HAP-1 (cell line): ENCODE data around the gene PLEKHM1.
"Not testable (repeated sequence)": the region's sequence is repeated elsewhere in the genome, so short reads cannot be mapped to it uniquely, and the experiment has no call there.

Experiments
- DNase-seq, 2 experiments: peaks; one replicate each; pipeline ENCODE4 v3.0.0-alpha.2; 2016 to 2020; ENCODE audit warnings: low spot score in 2 of 2
- H3K27me3 ChIP-seq: fragments of 250-450 bp; sonication (Bioruptor Pico); 2 replicates; pipeline ENCODE4 v1.5.1; 2020; ENCODE audit warnings: low read depth, mild to moderate bottlenecking, moderate library complexity
- H3K36me3 ChIP-seq: fragments of 250-450 bp; sonication (Bioruptor Pico); replicated peaks from 2 replicates; pipeline ENCODE4 v1.5.1; 2020; ENCODE audit warnings: mild to moderate bottlenecking
- H3K4me1 ChIP-seq: fragments of 250-450 bp; sonication (Bioruptor Pico); 2 replicates; pipeline ENCODE4 v1.5.1; 2020; ENCODE audit warnings: mild to moderate bottlenecking
- H3K4me3 ChIP-seq: fragments of 250-450 bp; sonication (Bioruptor Pico); 2 replicates; pipeline ENCODE4 v1.5.1; 2020; ENCODE audit warnings: mild to moderate bottlenecking, moderate library complexity
- H3K9me3 ChIP-seq: fragments of 250-450 bp; sonication (Bioruptor Pico); 2 replicates; pipeline ENCODE4 v1.5.1; 2020; ENCODE audit warnings: mild to moderate bottlenecking, moderate library complexity
- in situ Hi-C: fragments of 300-500 bp; cut with MboI; formaldehyde crosslinking; loops from 3 replicates; pipeline ENCODE4 v1.14.3; 2020; ENCODE audit warnings: low sequenced_read_pairs, inconsistent platforms, mixed read lengths

PLEKHM1 gene

DNA sequence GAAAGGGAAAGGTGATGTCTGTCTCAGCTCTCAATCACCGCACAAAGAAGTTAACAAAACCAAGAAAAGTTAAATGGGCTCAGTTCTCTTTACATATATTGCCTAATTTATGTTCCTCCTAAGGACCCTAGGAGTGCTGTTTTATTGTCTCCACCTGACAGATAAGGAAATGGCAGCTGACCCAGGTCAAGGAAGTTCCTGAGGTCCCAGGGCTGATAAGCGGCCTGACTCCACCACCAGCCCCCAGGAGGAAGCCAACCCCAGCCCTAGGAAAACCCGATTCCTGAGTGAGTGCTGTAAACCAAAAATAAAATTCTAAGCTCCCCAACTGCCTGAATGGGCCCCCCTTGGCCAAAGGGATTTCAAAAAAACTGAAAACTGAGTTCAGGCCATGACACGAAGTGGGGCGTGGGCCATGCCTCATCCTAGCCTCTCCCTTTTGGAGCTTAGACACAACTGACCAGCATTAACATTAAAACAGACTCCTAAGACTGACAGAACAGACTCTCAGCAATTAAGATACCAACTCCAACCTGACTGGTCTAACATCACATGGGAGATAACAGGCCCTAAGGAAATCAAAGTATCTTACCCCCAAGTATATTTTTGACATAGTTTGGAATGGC is 6.8 kb downstream of the PLEKHM1 start:
- H3K9me3 ChIP-seq, H3K36me3 ChIP-seq, in situ Hi-C loops, DNase-seq, H3K27me3 ChIP-seq, H3K4me3 ChIP-seq, H3K4me1 ChIP-seq: not testable (repeated sequence)

DNA sequence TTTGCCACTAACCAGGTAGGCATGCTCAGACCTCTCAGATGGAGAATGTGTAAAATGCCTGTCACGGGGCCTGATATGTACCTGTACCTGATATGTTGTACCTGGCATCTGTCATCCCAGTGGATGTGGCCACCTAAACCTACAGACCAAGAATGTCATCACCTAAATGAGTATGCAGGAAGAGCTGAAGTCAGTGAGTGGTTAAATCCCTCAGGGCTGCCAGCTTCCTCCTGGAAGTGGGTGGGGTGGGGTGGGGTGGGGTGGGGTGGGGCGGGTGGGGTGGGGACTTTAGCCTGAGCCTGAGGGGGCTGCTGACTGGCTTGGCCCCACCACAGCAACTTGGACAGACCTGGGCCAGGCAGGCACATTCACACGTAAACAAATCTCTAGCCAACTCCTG is 7.3 kb downstream of the PLEKHM1 start:
- in situ Hi-C loops: not testable (repeated sequence)

DNA sequence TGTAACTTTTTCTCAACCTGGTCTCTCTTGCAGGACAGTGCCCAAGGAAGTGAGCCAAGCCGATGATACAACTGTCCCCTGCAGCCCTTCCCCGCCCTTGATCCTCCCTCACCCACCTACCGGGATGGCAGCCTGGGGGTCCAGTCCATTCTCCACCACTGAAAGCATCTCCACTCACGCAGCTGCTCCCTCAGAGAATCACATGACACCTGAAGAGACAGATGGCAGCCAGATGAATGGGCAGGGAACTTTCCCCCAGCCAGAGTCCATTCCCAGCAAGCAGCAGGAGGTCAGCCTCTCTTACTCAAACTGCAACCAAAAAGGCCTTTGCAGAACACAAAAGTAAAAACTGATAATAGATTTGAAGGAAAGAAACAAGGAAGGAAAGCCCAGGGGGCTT is 8.2 kb downstream of the PLEKHM1 start:
- in situ Hi-C loops, H3K9me3 ChIP-seq, H3K4me3 ChIP-seq, H3K36me3 ChIP-seq, DNase-seq, H3K27me3 ChIP-seq, H3K4me1 ChIP-seq: not testable (repeated sequence)

More for the DNA sequence above, 7.3 kb downstream of the PLEKHM1 start:
- not testable (repeated sequence) for H3K27me3 ChIP-seq, H3K4me1 ChIP-seq, H3K9me3 ChIP-seq, DNase-seq, H3K36me3 ChIP-seq, H3K4me3 ChIP-seq

DNA sequence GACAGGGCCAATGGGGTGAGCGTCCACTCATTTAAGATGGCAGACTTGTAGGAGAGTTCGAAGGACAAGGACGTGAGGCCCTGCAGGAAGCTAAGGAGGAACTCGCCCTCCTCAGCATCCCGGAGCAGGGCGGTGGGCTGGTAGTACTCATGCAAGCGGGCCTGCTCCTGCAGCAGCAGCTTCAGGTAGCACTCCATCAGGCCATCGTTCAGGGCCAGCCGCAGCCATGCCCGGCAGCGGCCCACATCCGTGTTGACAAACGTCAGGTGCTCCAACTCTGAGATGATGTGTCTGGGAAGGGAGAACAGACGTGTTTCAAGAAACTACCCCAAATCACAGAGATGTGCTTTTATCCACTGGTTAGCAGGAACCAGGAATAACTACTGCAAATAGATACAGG is 15.1 kb downstream of the PLEKHM1 start:
- H3K9me3 ChIP-seq, H3K4me1 ChIP-seq, H3K27me3 ChIP-seq, DNase-seq, in situ Hi-C loops, H3K36me3 ChIP-seq, H3K4me3 ChIP-seq: not testable (repeated sequence)

DNA sequence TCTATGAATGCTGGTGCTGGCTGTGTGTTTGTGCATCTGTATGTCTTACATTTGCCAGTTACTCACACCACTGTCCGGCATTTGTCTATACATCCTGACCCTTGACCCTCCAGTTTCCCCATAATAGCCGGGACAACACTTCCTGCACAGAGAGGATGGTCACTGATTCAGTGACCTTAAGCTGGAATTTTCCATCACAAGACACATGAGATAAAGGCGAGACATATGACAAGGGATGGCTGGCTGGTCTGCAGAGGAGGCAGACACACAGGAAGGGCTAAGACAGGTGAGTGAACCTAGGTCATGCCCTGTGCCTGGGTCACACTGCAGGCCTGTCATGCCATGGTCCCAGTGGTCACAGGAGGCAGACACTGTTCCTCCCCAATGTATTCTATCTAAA is 18.3 kb downstream of the PLEKHM1 start:
- DNase-seq, H3K36me3 ChIP-seq, in situ Hi-C loops, H3K4me1 ChIP-seq, H3K27me3 ChIP-seq, H3K4me3 ChIP-seq, H3K9me3 ChIP-seq: not testable (repeated sequence)

DNA sequence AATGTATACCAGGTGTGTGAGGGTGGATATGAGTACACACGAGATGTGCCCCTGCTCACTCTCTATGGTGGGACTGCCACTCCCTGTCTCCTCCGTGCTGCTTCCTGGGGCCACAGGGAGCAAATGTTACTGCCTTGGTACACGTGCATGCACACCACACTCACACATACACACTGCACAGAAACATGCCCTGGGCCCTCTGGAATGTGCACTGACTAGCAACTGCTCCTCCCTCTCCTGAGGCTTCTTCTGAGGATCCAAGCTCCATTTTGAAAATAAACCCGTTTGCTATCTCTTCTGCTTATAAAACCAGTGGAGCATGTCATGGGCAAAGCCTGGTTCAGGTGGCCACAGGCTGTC is 21.3 kb downstream of the PLEKHM1 start:
- DNase-seq, H3K4me3 ChIP-seq, H3K36me3 ChIP-seq, H3K9me3 ChIP-seq, H3K27me3 ChIP-seq, in situ Hi-C loops, H3K4me1 ChIP-seq: not testable (repeated sequence)

DNA sequence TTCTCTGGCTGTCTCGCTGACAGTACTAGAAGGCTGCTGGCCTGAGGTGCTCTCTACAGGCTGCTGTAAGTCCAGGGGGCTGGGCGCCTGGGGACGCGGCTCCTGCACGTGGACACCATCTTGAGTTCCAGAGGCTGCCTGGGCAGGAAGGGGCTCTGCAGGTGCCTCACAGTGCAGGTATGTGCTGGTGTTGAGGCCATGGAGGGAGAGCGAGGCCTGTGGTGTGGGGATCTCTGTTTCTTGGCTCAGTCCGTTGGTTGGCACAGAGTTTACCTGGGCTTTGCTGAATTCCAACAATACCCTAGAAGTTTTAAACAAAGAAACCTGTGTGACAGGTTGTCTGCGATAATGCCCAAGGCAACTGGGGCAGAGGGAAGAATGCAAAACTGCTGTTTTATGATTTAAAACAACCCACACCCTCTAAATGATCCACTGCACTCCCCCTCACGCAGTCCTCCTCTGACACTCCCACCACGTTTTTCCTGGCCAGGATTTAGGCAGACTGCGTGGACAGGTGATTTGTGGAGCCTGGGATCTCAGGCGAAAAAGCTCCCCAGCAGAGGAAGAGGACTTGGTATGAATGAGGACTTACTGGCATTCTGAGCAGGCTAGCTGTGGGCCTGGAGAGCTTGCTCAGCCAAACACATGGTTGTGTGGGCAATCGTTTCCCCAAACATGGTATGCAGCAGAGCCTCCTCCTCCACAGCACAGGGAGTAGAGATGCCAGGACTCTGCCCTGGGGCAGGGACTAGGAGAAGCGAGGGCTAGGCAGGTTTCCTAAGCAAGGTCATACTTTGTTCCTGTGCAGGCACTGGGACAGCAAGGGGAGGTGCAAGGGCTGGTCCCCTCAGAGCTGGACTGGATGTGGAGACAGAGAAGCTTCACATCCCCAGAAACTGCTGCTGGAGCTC is 22.0 kb downstream of the PLEKHM1 start:
- H3K9me3 ChIP-seq, H3K4me3 ChIP-seq, H3K4me1 ChIP-seq, H3K27me3 ChIP-seq, H3K36me3 ChIP-seq, in situ Hi-C loops, DNase-seq: not testable (repeated sequence)

DNA sequence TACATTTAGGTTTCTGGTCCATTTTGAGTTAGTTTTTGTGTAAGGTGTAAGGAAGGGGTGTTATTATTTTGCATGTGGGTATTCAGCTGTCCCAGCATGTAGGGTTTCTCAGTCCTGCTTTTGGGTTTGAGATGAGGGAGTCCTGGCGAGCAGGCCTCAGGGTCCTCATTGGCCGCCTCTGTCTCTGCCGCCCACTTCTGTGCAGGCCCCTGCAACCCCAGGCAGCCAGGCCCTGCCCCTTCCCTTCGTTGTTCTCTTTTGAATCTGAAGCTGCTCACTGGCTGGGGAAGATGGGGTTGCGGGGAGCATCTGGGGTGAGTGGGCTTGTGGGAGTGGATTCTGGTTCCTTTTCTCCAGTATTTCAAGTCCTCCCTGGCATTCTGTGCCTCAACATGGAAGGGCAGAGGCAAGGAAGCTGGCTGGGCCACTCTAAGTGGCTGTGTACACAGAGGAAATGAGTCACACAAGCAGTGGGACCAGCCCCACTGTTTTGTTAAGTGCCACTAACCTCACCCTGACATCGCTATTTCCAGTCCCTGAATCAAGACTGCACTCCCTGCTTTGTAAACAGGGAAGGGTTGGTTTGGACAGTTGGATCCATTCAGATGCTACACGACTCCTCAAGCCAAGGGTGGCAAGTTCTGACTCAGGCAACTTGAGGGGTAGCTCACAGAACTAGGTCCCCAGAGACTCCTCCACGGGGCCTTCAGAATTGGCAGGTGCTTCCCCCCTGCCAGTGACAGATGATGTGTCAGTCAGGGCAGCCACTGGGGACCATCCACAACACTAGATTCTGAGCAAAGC is 28.8 kb downstream of the PLEKHM1 start:
- DNase-seq, in situ Hi-C loops, H3K4me3 ChIP-seq, H3K9me3 ChIP-seq, H3K27me3 ChIP-seq, H3K4me1 ChIP-seq, H3K36me3 ChIP-seq: not testable (repeated sequence)

DNA sequence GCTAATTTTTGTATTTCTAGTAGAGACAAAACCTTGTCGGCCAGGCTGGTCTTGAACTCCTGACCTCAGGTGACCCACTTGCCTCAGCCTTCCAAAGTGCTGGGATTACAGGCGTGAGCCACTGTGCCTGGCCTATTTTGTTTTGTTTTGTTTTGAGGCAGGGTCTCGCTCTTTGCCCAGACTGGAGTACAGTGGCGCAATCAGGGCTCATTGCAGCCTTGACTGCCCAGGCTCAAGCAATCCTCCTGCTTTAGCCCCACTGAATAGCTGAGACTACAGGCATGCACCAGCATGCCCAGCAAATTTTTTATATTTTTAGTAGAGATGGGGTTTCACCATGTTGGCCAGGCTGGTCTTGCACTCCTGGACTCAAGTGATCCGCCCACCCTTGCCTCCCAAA is 30.1 kb downstream of the PLEKHM1 start:
- DNase-seq, H3K9me3 ChIP-seq, H3K4me3 ChIP-seq, H3K27me3 ChIP-seq, in situ Hi-C loops, H3K4me1 ChIP-seq, H3K36me3 ChIP-seq: not testable (repeated sequence)

DNA sequence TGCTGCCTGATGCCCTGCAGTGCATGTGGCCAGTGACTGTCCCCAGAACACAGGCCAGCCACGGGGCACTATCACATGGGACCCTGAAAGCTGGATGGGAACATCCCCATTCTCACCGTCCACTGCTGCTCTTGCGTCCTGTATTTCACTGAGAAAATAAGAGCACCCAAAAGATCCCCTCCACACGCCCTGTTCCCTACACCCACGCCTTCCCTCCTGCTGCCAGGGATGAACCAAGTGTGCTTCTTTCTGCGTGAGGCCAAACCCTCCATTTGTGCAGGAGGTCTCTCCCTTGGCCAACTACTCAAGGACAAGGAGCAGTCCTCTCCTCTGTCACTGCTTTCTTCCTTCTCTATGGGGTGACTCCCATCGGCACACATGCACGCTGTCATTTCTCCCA is 36.2 kb downstream of the PLEKHM1 start:
- DNase-seq, H3K4me1 ChIP-seq, H3K4me3 ChIP-seq, H3K27me3 ChIP-seq, H3K36me3 ChIP-seq, in situ Hi-C loops, H3K9me3 ChIP-seq: not testable (repeated sequence)

DNA sequence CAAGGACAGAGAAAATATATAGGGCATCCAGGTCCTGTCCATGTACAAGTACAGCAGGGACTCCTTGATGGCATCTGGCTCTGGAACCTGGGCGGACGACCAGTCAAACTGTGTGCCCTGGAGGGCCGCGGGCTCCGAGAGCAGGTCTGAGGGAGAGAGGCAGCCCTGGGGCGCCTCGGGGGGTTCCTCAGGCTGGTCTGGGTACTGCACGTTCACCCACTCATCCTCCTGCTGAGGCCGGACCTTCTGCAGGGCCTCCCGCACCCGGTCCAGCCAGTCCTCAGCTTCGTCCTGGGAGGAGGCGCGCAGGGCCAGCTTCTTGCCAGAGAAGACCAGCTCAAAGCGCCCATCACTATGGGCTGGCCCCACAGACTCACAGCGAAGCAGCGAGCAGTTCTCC is 36.8 kb downstream of the PLEKHM1 start:
- H3K36me3 ChIP-seq, H3K9me3 ChIP-seq, in situ Hi-C loops, H3K4me1 ChIP-seq, DNase-seq, H3K4me3 ChIP-seq, H3K27me3 ChIP-seq: not testable (repeated sequence)

DNA sequence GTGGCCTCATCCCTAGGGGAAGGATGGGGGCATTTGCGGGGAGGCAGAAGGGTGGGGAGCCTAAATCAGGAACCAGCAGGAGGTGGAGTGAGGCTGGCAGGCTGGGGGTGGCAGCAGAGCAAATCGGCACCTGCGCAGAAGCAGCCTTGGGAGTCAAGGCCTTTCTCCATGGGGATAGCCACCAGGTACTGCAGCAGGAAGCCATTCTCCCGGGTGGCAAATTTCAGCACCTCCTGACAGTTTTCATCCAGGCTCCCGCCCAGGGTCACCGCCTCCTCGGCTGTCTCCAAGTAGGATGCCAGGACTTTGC is 37.3 kb downstream of the PLEKHM1 start:
- H3K36me3 ChIP-seq, H3K9me3 ChIP-seq, DNase-seq, in situ Hi-C loops, H3K4me1 ChIP-seq, H3K27me3 ChIP-seq, H3K4me3 ChIP-seq: not testable (repeated sequence)

DNA sequence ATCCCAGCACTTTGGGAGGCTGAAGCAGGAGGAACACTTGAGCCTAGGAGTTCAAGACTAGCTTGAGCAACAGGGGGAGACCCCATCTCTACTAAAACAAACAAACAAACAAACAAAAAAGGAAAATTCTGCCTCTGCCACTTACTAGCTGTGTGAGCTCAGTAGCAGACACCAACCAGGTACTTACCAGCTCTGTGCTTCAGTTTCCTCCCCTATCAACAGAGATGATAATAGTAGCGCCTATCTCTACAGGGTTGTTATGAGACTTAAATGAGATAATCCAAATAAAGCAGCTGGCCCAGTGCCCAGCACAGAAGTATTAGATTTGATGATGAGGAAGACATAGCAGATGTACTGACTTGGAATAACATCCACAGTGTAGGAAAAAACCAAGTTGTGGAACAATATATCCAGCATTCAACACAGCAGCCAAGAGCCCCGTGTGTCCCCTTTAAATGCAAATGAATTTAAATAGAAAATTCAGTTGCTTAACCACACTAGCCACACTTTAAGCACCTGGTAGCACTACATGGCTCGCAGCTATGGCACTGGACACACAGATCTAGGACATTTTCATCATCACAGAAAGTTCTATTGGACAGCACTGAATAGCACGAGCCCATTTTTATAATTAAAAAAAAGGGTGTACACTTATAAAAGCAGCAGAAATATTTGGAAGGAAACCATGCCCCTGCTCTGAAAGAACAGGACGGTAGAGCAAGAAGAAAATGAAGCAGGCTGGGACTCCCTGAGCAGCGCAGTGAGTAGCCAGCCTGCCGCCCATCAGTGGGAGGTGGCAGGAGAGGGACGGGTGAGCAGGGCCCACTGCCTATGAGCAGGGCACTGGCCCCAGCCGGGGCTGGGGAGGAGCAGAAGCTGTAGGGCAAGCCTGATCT is 37.9 kb downstream of the PLEKHM1 start:
- H3K4me3 ChIP-seq, H3K36me3 ChIP-seq, H3K9me3 ChIP-seq, H3K27me3 ChIP-seq, DNase-seq, H3K4me1 ChIP-seq, in situ Hi-C loops: not testable (repeated sequence)
